ENCODE data around the gene VWA8.

VWA8 gene

DNA sequence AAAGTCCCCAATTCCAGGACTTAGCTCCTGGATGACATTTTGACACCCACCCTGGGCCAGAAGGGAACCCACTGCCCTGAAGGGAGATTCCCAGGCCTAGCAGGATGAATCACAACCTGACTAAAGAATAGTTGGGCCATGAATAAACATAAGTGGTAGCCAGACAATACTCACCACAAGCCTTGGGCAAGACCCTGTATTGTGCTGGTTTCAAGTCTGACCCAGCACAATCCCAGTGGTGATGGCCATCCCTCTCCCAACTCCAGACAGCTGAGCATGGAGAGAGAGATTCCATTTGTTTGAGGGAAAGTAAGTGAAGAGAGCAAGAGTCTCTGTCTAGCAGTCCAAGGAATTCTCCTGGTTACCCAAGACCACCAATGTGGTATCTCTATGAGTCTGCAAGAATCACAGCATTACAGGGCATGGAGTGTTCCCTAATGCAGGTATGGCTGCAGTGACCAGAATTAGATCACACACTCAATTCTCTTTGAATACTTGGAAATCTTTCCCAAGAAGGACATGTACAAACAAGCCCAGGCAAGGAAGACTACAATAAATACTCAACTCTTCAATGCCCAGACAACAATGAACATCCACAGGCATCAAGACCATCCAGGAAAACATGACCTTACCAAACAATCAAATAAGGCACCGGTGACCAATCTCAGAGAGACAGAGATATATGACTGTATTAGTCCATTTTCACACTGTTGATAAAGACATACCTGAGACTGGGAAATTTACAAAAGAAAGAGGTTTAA is 158.0 kb downstream of the VWA8 start:
- no peak for DNase-seq (ENCODE audit: low spot score)

DNA sequence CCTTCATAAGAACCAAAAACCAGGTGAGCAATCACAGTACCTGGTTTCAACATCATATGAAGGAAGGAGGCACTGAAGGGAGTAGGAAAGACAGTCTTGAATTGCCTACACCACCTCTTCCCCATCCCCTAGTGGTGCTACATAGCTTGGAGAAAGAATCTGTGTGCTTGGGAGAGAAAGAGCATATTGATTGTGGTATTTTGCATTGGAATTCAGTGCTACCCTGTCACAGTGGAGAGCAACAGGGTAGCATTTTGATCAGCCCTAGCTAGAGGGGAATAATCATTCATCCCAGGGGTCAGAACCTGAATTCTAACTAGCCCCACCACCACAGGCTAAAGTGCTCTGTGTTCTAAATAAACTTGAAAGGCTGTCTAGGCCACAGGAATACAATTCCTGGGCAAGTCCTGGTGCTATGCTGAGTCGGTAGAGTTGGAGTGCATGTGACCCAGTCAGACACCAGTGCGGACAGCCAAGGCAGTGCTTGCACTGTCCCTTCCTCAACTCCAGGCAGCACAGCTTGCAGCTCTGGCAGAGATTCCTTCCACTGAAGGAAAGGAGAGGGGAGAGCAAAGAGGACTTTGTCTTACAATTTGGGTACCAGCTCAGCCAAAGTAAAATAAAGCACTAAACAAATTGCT is 158.7 kb downstream of the VWA8 start:
- DNase-seq (ENCODE audit: low spot score) = no peak

DNA sequence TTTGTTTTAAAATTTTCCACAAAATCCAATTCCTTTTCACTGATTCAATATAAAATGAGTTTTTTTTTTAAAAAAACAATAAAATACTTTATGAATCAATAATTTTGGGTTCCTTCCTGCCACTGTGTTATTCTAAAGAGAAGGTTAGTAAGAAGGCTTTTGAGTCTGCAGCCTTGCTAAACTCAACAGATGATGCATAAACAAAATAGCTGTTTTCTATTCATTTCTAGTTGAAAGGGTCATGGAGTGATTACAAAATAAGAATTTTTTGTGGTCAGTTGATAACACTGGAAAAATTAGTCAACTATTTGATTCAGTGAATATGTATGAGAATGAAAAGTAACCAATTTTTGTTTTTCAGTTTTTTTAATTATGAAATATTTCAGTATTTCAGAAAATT is 169.9 kb downstream of the VWA8 start:
- no peak for DNase-seq (ENCODE audit: low spot score)

DNA sequence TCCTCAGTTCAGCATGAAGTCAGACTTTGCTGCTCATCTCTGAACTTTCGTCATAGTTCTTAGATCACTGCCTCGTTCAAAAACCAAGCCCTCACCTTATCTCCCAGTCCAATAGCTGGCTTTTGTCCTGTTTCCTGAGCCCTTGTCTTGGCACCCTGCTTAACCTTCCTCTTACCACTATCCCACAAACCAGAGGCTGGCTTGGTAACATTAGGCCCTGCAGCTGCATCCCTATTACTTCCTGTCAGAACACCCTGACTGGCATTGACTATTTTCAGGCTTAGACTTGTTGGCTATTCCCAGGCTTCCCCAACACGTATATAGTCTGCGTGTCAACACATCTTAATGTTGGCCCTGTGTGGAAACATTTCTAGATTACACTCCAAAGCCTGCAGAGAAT is 172.4 kb downstream of the VWA8 start:
- no peak for DNase-seq (ENCODE audit: low spot score)

DNA sequence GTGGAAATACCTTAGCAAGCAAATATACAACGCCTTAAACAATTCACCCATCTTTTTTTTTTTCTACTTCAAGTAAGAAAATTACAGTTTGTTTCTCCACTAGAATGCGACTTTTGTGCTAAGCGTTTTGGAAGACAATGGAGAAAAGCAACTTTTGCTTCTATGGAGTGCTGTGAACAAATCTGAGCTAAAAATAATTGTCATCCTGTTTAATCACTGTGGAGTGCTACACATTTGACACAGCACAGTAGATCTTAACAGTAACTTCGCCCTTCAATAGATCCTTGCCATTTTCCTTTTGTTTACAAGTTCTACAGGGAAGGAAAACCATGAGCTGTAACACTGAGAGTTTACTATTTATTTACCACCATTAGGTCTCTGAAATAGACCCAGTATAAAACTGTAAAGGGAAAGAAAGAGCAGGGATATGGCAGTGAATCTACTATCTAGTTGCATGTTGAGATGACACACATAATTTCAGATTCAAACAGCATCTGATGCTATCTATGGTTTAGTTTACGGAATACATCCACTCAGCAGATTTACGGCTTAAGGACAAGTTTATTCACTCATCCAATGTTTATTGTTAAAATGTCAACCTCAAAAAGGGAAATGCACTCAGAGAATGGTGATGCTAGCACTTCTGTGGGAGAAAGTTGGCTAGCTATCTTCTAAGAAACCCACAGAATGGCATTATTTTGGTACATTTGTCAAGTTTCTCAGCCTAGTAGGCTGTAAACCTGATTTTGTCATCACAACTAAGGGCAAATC is 175.3 kb downstream of the VWA8 start:
- no peak for DNase-seq (ENCODE audit: low spot score)

DNA sequence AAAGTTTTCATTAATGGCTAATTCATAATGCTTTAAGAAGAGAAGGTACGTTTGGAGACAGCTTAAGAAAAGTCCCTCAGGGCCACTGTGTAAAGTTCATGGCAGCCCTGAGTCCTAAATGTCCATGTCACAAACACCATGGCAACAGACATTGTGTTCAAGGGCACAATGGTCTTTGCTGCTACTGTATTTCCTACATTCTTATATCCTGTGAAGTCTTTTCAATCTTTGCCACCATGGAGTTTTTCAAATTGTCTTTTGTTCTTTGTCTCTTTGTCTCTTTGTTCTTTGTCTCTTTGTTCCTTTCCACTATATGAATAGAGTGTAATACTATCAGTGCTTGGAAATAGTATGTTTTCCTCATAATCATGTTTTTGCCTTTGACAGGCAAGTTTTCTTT is 178.8 kb downstream of the VWA8 start:
- DNase-seq (ENCODE audit: low spot score) = no peak

DNA sequence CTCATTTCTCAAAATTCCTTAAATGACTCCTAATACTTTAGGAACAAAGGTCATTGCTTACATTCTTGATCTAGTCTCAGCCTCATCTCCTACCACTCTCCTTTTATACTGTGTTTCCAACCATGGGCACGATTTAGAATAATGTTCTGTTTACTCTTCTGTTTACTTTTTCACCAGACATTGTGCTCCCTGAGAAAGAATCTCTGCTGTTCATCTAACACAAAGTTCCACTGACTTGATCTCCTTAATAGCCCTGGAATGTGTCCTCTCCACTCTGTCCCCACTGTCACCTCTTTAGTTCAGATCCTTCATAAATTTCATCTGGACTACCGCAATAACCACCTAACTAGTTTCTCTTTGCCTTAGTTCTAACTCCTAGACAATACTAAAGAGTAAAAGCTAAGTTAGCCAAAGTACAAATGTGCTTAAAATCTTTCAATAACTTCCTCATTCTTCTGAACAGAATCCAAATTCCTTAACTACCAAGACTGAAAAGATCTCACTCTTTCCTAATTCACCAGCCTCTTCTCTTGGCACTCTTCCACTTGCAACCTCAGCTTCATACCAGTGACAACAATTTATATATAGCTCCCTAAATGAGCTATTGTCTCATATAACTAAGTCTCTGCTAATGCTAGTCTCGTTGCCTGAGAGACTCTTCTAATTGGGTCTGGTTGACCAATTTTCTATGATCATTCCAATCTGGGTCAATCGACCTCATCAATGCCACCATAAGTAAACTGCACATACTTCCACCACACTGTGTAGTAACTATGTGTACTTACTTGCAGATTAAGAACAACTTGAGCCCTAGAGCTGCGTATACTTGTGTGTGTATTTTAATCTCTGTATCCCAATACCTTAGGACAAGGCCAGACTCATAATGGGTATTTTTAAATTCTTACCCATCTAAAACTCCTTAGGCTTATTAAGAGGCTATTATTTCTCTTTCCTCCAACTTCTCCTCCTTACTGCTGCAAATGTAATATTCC is 179.9 kb downstream of the VWA8 start:
- no peak for DNase-seq (ENCODE audit: low spot score)

DNA sequence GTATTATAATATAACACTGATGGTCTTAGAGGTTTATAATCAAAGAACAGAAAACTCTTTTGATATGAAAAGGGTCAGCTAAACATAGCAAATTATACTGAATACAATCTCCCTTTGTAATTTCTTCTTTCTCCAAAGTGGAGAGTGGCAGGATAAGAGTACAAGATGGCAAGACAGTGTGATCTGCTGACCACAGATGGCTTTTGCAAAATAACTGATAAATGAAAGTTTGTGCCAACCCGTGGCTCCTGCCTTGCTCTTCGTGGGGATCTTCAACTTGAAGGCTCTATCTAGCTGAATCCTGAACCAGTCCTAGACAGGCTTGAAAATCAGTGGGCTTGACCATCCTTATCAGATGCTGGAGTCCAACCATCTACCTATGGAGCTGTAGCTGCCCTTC is 185.7 kb downstream of the VWA8 start:
- no peak for DNase-seq (ENCODE audit: low spot score)

DNA sequence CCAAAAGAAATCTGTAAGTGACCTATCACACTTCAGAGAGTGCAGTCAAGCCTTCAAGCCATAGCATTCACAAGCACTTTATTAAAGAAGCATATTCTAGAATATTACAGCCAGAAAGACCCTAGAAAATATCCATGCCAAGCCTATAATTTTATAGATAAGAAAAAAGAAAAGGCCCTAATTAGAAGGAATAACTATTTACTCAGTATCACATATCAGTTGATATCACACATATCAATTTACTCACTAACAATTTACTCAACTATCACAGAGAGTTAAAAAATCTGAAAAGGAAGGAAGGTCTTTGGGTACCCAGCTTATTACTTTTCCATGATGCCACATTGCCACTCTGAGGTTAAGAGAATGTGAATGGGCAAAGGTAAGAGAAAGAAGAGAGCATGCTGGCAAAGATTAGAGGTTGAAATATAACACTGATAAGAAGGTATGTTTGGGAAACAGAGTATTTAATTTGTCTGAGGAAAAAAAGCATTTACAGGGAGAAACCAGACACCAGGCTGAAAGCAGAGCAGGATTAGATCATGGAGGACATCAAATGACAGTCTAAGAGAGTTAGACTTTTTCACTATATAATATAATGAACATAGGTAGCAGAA is 186.2 kb downstream of the VWA8 start:
- no peak for DNase-seq (ENCODE audit: low spot score)

DNA sequence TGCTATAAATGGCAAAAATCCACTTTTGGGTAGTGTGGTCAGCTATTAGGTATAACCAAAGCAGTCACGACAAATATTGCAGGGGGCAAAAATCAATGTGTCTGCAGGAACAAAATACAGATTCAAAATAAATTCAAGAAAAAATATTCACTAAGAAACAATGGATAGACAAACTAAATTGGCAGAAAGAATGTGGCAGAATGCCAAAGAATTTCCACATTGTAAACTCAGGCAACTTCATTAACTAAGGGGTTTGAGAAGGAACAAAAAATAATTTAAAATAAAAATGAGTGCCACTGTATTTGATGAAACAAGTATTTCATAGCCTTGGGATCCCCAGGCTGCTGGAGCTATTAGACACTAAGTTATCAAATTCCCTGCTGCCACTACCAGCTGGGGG is 193.1 kb downstream of the VWA8 start:
- DNase-seq (ENCODE audit: low spot score) = no peak

DNA sequence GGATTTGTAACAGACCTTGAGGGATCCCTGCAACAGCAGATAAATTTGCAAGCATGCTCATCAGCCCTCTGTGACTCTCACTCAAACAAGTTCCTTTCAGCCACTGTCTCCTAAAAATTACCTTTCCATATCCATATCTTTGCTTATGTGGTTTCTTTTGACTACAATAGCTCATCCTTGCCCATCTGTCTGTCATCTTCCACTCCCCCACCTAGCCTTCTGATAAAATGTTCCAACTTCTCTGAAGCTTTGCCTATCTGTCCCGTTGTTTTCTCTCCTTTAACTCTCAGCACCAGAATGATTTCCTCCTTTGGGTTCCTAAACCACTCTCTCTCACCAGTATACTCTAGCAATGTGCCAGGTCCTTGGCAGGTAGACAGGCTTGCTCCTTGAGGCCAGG is 194.5 kb downstream of the VWA8 start:
- no peak for DNase-seq (ENCODE audit: low spot score)

DNA sequence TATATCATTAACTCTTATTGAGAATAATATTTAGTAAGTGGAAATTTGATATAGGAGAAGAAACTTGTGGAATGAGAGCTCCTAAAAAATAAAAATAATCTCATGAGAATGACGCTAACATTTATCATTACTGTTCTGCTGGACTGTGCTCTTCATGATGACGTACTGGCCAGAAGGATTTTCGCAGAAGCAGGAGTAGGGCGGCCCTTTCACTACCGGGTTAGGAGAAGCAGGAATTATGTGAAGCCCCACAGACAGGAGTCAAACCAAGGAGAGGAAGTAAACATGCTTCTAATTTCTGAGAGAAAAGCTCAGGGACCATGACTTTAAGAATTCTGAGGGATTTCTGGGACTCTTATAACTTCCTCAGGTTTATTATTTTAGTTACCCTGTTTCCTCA is 195.1 kb downstream of the VWA8 start:
- no peak for DNase-seq (ENCODE audit: low spot score)

DNA sequence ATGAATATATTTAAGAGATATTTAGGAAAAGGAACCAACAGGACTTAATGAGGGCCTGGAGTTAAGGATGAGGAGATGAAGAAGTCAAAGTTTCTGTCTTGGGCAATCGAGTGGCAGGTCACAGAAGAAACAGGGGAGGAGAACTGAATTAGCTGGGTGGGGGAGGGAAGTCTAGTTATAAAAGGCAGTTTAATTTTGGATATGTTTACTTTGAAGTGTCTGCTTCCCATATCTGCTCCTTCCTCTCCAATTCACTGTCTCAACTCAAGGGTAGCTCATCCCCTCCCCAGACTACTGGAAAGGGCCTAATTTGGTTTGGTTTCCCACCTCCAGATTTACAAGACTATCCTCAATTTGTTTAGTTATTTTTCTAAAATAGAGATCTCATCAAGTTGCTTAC is 195.9 kb downstream of the VWA8 start:
- DNase-seq (ENCODE audit: low spot score) = no peak

DNA sequence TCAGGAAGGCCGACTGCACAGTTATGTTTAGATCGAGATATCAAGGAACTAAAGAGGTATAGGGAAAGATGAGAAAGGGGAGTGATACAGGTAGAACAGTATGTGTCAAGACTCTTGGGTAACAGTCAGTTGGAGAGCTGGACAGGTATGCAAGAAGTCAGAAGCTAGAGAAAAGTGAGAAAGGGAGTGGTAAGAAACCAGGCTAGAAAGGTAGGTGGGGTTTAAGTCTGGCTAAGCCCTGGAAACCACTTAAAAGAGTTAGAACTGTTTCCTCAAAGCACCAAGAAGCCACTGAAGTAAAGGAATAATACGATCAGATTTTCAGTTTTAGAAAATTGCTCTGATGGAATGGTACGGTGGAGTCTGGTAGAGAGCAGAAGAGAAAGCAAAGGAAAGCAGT is 196.4 kb downstream of the VWA8 start:
- no peak for DNase-seq (ENCODE audit: low spot score)

DNA sequence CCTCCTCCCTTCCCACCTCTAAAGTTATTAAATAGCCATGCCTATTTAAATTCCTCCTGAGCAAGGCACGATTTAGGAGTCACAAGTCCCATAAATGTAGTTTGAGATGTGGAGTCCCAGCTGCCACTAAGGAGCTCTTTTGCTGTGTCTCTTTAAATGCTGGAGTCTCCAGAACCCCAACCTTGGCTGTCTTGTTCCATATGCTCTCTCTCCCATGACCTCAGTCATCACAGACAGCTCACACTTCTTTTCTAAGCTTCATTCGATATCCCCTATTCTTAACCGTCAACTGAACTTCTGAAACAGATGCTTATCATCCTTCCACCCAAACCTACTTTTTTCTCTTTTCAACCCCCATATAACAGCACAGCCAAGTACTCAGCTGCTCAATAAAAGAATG is 197.1 kb downstream of the VWA8 start:
- DNase-seq (ENCODE audit: low spot score) = no peak

DNA sequence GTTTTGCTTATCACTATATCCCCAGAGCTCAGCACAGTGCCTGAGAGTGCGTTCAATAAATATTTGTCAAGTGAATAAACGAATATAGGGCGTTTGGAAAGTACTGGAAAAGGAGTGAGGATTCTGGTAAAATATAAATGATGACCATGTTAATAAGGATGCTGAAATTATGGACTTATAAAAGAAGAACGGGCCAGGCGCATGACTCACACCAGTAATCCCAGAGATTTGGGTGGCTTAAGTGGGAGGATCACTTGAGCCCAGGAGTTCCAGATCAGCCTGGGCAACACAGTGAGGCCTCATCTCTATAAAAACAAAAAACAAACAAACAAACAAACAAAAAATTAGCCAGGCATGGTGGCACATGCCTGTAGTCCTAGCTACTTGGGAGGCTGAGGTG is 198.1 kb downstream of the VWA8 start:
- DNase-seq (ENCODE audit: low spot score) = no peak

DNA sequence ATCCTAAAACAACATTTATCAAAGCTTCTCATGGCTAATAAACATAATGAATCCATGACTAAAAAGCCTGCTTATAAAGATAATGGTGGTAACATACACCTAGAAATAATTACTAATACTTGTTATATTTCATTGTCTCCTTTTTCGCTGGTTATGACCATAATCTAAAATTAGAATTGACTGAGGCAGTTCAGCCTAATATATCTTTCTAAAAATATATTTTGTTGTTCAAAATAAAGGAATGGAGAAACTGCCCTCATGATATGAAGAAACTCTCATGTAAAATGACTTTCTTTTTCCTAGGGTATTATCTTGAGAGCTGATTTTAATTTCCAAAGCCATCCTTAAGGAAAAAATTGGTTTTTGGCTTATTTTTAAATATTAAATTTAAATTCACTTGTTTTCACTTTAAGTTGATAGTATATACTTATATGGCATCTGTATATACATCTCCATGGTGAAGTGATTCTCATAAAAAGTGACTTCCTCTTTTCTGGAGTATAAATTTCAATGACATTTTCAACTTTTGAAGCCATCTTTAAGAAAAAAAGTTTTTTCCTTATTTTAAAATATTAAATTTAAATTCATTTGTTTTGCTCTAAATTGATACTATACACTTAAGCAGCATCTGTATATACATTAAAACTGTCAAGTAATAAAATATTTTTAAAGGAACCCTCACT is 204.6 kb downstream of the VWA8 start:
- no peak for DNase-seq (ENCODE audit: low spot score)

DNA sequence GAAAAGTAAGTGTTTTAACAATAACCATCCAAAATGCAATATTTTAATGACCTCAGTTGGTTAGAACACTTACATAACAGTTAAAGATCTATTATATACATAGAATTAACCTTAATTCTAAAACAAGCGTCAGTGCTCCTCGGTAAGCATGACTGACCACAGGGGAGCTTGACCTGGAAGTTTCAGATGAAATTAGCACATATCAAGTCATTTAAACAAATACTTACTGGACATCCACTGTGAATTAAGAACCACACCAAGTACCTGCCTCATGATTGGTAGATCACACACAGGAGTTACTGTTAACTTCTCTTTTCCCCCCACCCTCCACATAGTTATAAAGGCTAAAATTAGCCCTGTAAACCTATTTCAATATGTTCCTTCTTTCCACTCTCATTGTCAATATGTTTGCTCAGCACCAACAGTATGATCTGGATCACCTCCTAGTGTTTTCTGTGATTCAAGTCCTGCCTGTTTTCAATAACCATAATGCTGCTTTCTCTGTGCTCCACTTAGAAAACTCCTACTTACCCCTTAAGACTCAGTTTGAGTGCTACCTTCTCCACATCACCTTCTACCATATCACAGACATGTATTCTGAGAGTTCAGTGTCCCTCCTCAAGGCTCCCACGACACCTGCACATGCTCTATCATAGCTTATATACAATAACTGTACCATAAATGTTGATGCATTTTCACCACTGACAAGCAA is 209.0 kb downstream of the VWA8 start:
- no peak for DNase-seq (ENCODE audit: low spot score)

DNA sequence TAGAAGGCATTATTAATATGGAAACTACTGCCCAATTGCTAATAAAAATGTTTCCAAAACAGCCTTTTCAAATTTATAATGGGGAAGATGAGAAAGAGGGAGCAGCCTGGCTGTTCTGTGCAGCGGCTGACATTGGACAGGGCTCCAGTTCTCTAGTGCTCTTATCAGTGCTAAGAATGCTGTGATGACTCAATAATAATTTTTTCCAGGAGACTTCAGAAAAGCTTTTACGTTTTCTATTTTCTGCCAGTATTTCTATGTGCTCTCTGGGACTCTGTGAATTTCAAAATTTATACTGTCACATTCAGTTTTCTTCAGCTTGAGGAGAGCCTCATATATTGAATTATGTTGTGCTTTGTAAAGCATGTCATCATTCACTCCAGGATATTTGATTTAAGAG is 209.6 kb downstream of the VWA8 start:
- peak; percentile 49 for DNase-seq (ENCODE audit: low spot score)

DNA sequence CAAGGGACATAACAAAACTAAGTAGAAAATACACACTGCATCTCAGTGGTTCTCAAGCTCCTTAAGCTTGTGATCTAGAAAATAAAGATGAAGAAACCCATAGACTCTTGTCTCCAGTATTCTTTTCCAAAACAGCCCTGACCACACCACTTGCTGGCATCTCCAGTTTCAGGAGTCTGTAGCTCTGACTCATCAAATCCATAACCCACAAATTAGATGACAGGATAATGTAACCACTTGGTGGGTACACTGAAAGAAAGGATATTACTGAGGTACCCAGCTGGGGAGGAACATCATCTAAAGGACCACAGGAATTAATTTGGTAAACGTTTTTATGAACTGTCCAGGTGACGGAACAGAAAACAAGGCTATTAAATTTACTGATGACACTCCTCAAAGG is 214.7 kb downstream of the VWA8 start:
- no peak for DNase-seq (ENCODE audit: low spot score)

All from SK-N-DZ (cell line).